NCI-H2196 treated with DMSO at 0.1 percent for 48 hours (cell line): Measurements from ENCODE around the gene SEMA7A.
"Not testable (repeated sequence)": the region's sequence is repeated elsewhere in the genome, so short reads cannot be mapped to it uniquely, and the experiment has no call there.

Experiments
- DNase-seq: peaks from one replicate; lab custom pipeline; 2025; ENCODE audit not compliant: unreplicated experiment; lab: John Stamatoyannopoulos, UW

SEMA7A gene

GRCh38 chr15:74376226-74376625 is 57.5 kb downstream of the SEMA7A start:
- no peak for DNase-seq

GRCh38 chr15:74375303-74375693 is 58.5 kb downstream of the SEMA7A start:
- peak; percentile 31 for DNase-seq

GRCh38 chr15:74374648-74375302 is 59.0 kb downstream of the SEMA7A start:
- DNase-seq, result no peak

GRCh38 chr15:74373731-74374647 is 59.8 kb downstream of the SEMA7A start:
- DNase-seq, result peak; percentile 44

- no peak for DNase-seq
These were observed 60.6 kb downstream of the SEMA7A start for GRCh38 chr15:74373056-74373650.

GRCh38 chr15:74370471-74370870 is 63.3 kb downstream of the SEMA7A start:
- no peak for DNase-seq

GRCh38 chr15:74369756-74370155 is 64.0 kb downstream of the SEMA7A start:
- DNase-seq, result no peak

- no peak for DNase-seq
These were observed 64.5 kb downstream of the SEMA7A start for GRCh38 chr15:74369084-74369745.

GRCh38 chr15:74368121-74368520 is 65.6 kb downstream of the SEMA7A start:
- DNase-seq, result no peak

GRCh38 chr15:74367296-74367854 is 66.4 kb downstream of the SEMA7A start, which contains the start of gene CYP11A1:
Gene CYP11A1, minus strand, starts transcription at chr15:74367646. Its CDS starts 61 bp downstream, at chr15:74367585.
- DNase-seq, result no peak

- no peak for DNase-seq
These were observed 67.9 kb downstream of the SEMA7A start for GRCh38 chr15:74365598-74366445.

GRCh38 chr15:74364936-74365597 is 68.7 kb downstream of the SEMA7A start:
- no peak for DNase-seq

- no peak for DNase-seq
These were observed 71.3 kb downstream of the SEMA7A start for GRCh38 chr15:74362482-74362881.

- DNase-seq, result not testable (repeated sequence)
These were observed 72.9 kb downstream of the SEMA7A start for GRCh38 chr15:74360855-74361254.

GRCh38 chr15:74359376-74359775 is 74.4 kb downstream of the SEMA7A start:
- DNase-seq, result not testable (repeated sequence)
